ENCODE results near the gene SUN2.

DNA sequence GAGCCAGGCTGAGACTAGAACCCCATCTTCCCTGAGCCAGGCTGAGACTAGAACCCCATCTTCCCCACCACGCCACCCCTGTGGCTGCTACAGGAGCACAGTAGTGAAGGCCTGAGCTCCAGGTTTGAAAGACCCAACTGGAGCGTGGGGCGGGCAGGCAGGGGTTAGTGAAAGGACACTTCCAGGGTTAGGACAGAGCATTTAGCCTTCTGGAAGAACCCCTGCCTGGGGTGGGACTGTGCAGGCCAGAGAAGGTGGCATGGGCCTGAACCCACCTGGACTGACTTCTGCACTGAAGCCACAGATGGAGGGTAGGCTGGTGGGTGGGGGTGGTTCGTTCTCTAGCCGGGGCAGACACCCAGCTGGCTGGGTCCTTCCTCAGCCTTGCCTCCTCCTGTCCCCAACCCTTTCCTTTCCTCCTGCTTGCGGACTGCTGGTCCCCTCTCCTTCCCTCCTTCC lies 24.1 kb downstream of the SUN2 start:
- TF ChIP-seq POLR2A (IDR thresholded peaks at IDR 0.05): no peak
- no peak for TF ChIP-seq CTCF (IDR thresholded peaks at IDR 0.05)

Data from esophagus squamous epithelium (tissue), 4 donors.